GM12878 (cell line): ENCODE results near the gene ARHGAP30. TPM values are rescaled to one million over a fixed set of nuclear protein-coding genes. Genes with fewer than 3 reads are reported as not detected.

ENCODE experiments used
- ATAC-seq: fragments of 200-7000 bp; cut with Tn5 transposase; 3 replicates; pipeline ENCODE4 v1.9.1; 2020; ENCODE audit warnings: mild to moderate bottlenecking, moderate library complexity
- BruUV-seq: library from RNA; stranded (reverse); fragments of 400-500 nt; replicated peaks from 2 replicates; lab custom pipeline; 2021; lab: Mats Ljungman, UMichigan
- CTCF ChIA-PET: fragments of 300-600 bp; sonication (Branson Sonifier 250); formaldehyde crosslinking; extraction: SDS; loops from one replicate; lab custom pipeline; 2021; ENCODE audit warnings: inconsistent platforms; lab: Yijun Ruan, JAX
- POLR2A ChIA-PET: fragments of 350-600 bp; formaldehyde crosslinking; extraction: SDS; loops from one replicate; lab custom pipeline; 2021; ENCODE audit warnings: inconsistent platforms; lab: Charles Lee
- RAD21 ChIA-PET: fragments of 300-600 bp; sonication (Branson Sonifier 250); formaldehyde crosslinking; loops from one replicate; lab custom pipeline; 2023; ENCODE audit warnings: antibody characterized with exemption; ENCODE audit not compliant: unreplicated experiment; lab: Charles Lee
- SMC1A ChIA-PET: fragments of 300-600 bp; sonication (Branson Sonifier 250); formaldehyde crosslinking; loops from one replicate; lab custom pipeline; 2023; ENCODE audit not compliant: unreplicated experiment, uncharacterized antibody; lab: Charles Lee
- DNase-seq: peaks from one replicate; pipeline ENCODE4 v3.0.0-alpha.2; 2011; ENCODE audit warnings: low read depth, low spot score
- FAIRE-seq: peaks from 3 replicates; lab custom pipeline; 2011; peaks lifted over from hg19 to GRCh38; lab: Jason Lieb, UNC
- H2AFZ ChIP-seq: 2 replicates; pipeline ENCODE4 v1.6.0; 2011; ENCODE audit warnings: low read depth, low read length, control low read depth; ENCODE audit not compliant: control insufficient read depth
- H3K27ac ChIP-seq: 2 replicates; pipeline ENCODE4 v1.5.1; 2011; ENCODE audit warnings: control low read depth; ENCODE audit not compliant: control insufficient read depth, insufficient read depth
- H3K27me3 ChIP-seq, 2 experiments: replicated peaks in 1 of 2; 2 replicates each; pipeline versions ENCODE4 v1.6.0 to v1.6.1; 2011; ENCODE audit warnings: low read length in 1 of 2; ENCODE audit not compliant: control insufficient read depth in 2 of 2, insufficient read depth in 2 of 2
- H3K36me3 ChIP-seq, 2 experiments: 2 replicates each; pipeline ENCODE4 v1.5.1; 2011; ENCODE audit warnings: low read length in 1 of 2; ENCODE audit not compliant: control insufficient read depth in 2 of 2, insufficient read depth in 2 of 2
- H3K4me1 ChIP-seq: 2 replicates; pipeline ENCODE4 v1.6.1; 2011; ENCODE audit warnings: mild to moderate bottlenecking, low read length, moderate library complexity, mixed read lengths; ENCODE audit not compliant: control insufficient read depth, insufficient read depth
- H3K4me2 ChIP-seq: 2 replicates; pipeline ENCODE4 v1.6.0; 2011; ENCODE audit warnings: control low read depth; ENCODE audit not compliant: control insufficient read depth, insufficient read depth
- H3K4me3 ChIP-seq: fragments of 200-600 bp; sonication (generic); 2 replicates; pipeline ENCODE4 v1.5.1; 2016
- H3K79me2 ChIP-seq: 2 replicates; pipeline ENCODE4 v1.6.0; 2011; ENCODE audit warnings: low read length; ENCODE audit not compliant: control insufficient read depth, insufficient read depth
- H3K9ac ChIP-seq: 2 replicates; pipeline ENCODE4 v1.8.0; 2011; ENCODE audit warnings: low read length, control low read depth, mixed read lengths; ENCODE audit not compliant: control insufficient read depth, insufficient read depth
- H3K9me3 ChIP-seq: replicated peaks from 3 replicates; pipeline ENCODE4 v1.5.1; 2011; ENCODE audit warnings: mild to moderate bottlenecking, low read length; ENCODE audit not compliant: control insufficient read depth, insufficient read depth
- H4K20me1 ChIP-seq: 2 replicates; pipeline ENCODE4 v1.6.0; 2011; ENCODE audit not compliant: control insufficient read depth, insufficient read depth
- BACH1 ChIP-seq: fragments of 450-650 bp; IDR thresholded peaks from 2 replicates; pipeline ENCODE4 v1.6.1; 2017; ENCODE audit warnings: mild to moderate bottlenecking, borderline replicate concordance
- CEBPB ChIP-seq, 2 experiments: fragments of 150-350 bp in 1 of 2; IDR thresholded peaks; 2 replicates each; pipeline ENCODE4 v1.6.1; 2012 to 2014; ENCODE audit warnings: low read depth in 2 of 2, low read length in 2 of 2, borderline replicate concordance in 1 of 2, inconsistent platforms in 1 of 2
- CREB1 ChIP-seq: IDR thresholded peaks from 2 replicates; pipeline ENCODE4 v1.6.1; 2012; ENCODE audit warnings: low read depth, mild to moderate bottlenecking, inconsistent platforms
- FOS ChIP-seq: IDR thresholded peaks from 3 replicates; pipeline ENCODE4 v1.6.1; 2011; ENCODE audit warnings: borderline replicate concordance; ENCODE audit not compliant: insufficient read length; ENCODE audit errors: extremely low read depth
- GABPA ChIP-seq: IDR thresholded peaks from 2 replicates; pipeline ENCODE4 v1.6.1; 2014; ENCODE audit warnings: antibody characterized with exemption, low read depth, mild to moderate bottlenecking, inconsistent platforms
- JUND ChIP-seq: IDR thresholded peaks from 2 replicates; pipeline ENCODE4 v1.6.1; 2012; ENCODE audit warnings: low read depth, mild to moderate bottlenecking, low read length, improper control_type of control experiment, moderate library complexity
- REST ChIP-seq: IDR thresholded peaks from 2 replicates; pipeline ENCODE4 v1.6.1; 2012; ENCODE audit warnings: mild to moderate bottlenecking, low read depth, low read length
- RFX5 ChIP-seq: IDR thresholded peaks from 2 replicates; pipeline ENCODE4 v1.6.1; 2011; ENCODE audit warnings: low read depth, low read length, improper control_type of control experiment
- SMAD1 ChIP-seq: fragments of 450-650 bp; IDR thresholded peaks from 2 replicates; pipeline ENCODE4 v1.6.1; 2018; ENCODE audit warnings: mild to moderate bottlenecking, low read depth; ENCODE audit not compliant: partially characterized antibody
- SRF ChIP-seq, 2 experiments: IDR thresholded peaks; 2 replicates each; pipeline ENCODE4 v1.6.1; 2011; ENCODE audit warnings: low read depth in 2 of 2, low read length in 2 of 2, mild to moderate bottlenecking in 1 of 2, moderate library complexity in 1 of 2
- SUZ12 ChIP-seq: fragments of 200-600 bp; sonication (generic); IDR thresholded peaks from one replicate; pipeline ENCODE4 v1.6.1; 2018; ENCODE audit warnings: antibody characterized with exemption, mild to moderate bottlenecking; ENCODE audit not compliant: unreplicated experiment
- YBX1 ChIP-seq: fragments of 450-650 bp; IDR thresholded peaks from 2 replicates; pipeline ENCODE4 v1.6.1; 2016; ENCODE audit warnings: antibody characterized with exemption
- ZZZ3 ChIP-seq: IDR thresholded peaks from 2 replicates; pipeline ENCODE4 v1.6.1; 2011; ENCODE audit warnings: low read depth; ENCODE audit not compliant: control insufficient read depth, insufficient read length
- WGBS: methylation state at CpG from one replicate; pipeline ENCODE4 v1.1.6; 2016; ENCODE audit warnings: low lambda C conversion rate; ENCODE audit not compliant: insufficient replicate concordance, insufficient coverage; ENCODE audit errors: missing lambda C conversion rate; 5-methylcytosine and 5-hydroxymethylcytosine counted together
- in situ Hi-C: fragments of 300-500 bp; cut with MboI; formaldehyde crosslinking; loops from 9 replicates; pipeline ENCODE4 v1.14.3; 2018; ENCODE audit warnings: mixed read lengths
- intact Hi-C: fragments of 100-400 bp; cut with micrococcal nuclease; formaldehyde crosslinking; loops from one replicate; pipeline ENCODE4 v1.14.2; 2022; ENCODE audit not compliant: unreplicated experiment
- polyA plus RNA-seq, 11 experiments: library from polyadenylated mRNA; depleted of rRNA in 4 of 11; unstranded in 6 of 11; stranded (reverse) in 5 of 11; fragments of >200 nt; fragmentation: Nextera tagmentation in 4 of 11; fragmentation: Illumina TruSeq in 1 of 11; extraction: Ambion mirVana in 4 of 11; extraction: Trizol in 1 of 11; gene quantifications; 1 replicate in 1 of 11; 2 replicates in 10 of 11; pipeline versions ENCODE4 v1.2.1 to v1.2.3, GENCODE V29; 2011 to 2016; ENCODE audit warnings: inconsistent platforms in 2 of 11, missing spikeins in 2 of 11, low read depth in 1 of 11
- total RNA-seq, 4 experiments: library from RNA; depleted of rRNA in 3 of 4; stranded (reverse); fragments of >200 nt in 3 of 4; fragmentation: Illumina TruSeq in 1 of 4; extraction: Trizol in 1 of 4; gene quantifications; 2 replicates each; pipeline versions ENCODE4 v1.2.1 to v1.2.3, GENCODE V29; 2013 to 2021
- TF ChIP-seq, protein P1 (sequence below), 3 experiments: IDR thresholded peaks in 2 of 3; conservative IDR thresholded peaks in 1 of 3; 2 replicates each; pipeline ENCODE4 v1.5.1; 2011; ENCODE audit warnings: low read depth in 3 of 3, low read length in 3 of 3, mild to moderate bottlenecking in 3 of 3, control low read depth in 2 of 3, moderate library complexity in 2 of 3, inconsistent platforms in 1 of 3, mixed read lengths in 1 of 3; ENCODE audit not compliant: control insufficient read depth in 2 of 3, insufficient read depth in 1 of 3; ENCODE audit errors: extremely low read depth in 1 of 3
- TF ChIP-seq, protein P2 (sequence below): fragments of 450-650 bp; IDR thresholded peaks from 2 replicates; pipeline ENCODE4 v1.6.1; 2017; ENCODE audit warnings: borderline replicate concordance

The ARHGAP30 gene
- total and polyA plus RNA-seq, 10 of the 15 experiments (the other 5 are each of a cell fraction or from before 2014, with no cell fraction given): 12.9 to 143 (median 76.3) TPM

- in situ Hi-C loops (no loop called here), intact Hi-C loops (no loop called here)
- SMC1A ChIA-PET: interaction anchor here (0.7 to 4.2 kb wide), 11 partner anchors 11 to 182 kb away, joined by 3 to 23 read pairs (median 4); partner anchors contain the start of genes ARHGAP30 and KLHDC9
- RAD21 ChIA-PET: interaction anchor here (0.9 to 4.4 kb wide), 9 partner anchors 10 to 51 kb away, joined by 3 to 40 read pairs (median 4); partner anchors contain the start of genes ARHGAP30 and USF1
- Histone ChIP-seq H3K4me2 (peak overlapping the region; percentile 64), H3K27ac (peak overlapping the region; percentile 39), H3K4me1 (peaks cover 31% of the 10 kb centered on the region), H3K27me3 (no peaks in the 10 kb centered on the region), H3K9me3 (no peaks in the 10 kb centered on the region), H3K79me2 (peaks cover 47% of the 10 kb centered on the region), H2AFZ (no peak overlapping the region), H4K20me1 (no peaks in the 10 kb centered on the region), H3K9ac (peak overlapping the region; percentile 51), H3K4me3 (peak overlapping the region; percentile 28), H3K36me3 (no peaks in the 10 kb centered on the region)
- no TSS peak for BruUV-seq
- ATAC-seq: no peak
- DNase-seq: no peak
- 71% methylated on average over 5 of the region's 5 CpGs for WGBS
- CTCF ChIA-PET: interaction anchor here (0.9 to 2.1 kb wide), 13 partner anchors 13 to 79 kb away, joined by 3 to 9 read pairs (median 3); partner anchors contain the start of genes ITLN2 and USF1
- POLR2A ChIA-PET: interaction anchor here (0.7 to 2.1 kb wide), 8 partner anchors 14 to 259 kb away, joined by 3 to 13 read pairs (median 4); partner anchors contain the start of genes ARHGAP30 and TSTD1
- FAIRE-seq: no peak
- TF ChIP-seq SRF (IDR thresholded peaks at IDR 0.05; ENCODE audit: low read depth in 2 of 2, low read length in 2 of 2): no peak
- TF ChIP-seq SUZ12: no peak
- no peak for TF ChIP-seq BACH1
- TF ChIP-seq REST: no peak
- no peak for TF ChIP-seq SMAD1
- TF ChIP-seq FOS: no peak
- TF ChIP-seq, protein P1, sequence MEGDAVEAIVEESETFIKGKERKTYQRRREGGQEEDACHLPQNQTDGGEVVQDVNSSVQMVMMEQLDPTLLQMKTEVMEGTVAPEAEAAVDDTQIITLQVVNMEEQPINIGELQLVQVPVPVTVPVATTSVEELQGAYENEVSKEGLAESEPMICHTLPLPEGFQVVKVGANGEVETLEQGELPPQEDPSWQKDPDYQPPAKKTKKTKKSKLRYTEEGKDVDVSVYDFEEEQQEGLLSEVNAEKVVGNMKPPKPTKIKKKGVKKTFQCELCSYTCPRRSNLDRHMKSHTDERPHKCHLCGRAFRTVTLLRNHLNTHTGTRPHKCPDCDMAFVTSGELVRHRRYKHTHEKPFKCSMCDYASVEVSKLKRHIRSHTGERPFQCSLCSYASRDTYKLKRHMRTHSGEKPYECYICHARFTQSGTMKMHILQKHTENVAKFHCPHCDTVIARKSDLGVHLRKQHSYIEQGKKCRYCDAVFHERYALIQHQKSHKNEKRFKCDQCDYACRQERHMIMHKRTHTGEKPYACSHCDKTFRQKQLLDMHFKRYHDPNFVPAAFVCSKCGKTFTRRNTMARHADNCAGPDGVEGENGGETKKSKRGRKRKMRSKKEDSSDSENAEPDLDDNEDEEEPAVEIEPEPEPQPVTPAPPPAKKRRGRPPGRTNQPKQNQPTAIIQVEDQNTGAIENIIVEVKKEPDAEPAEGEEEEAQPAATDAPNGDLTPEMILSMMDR (IDR thresholded peaks at IDR 0.05 in 2 of 3, conservative IDR thresholded peaks at IDR 0.05 in 1 of 3; ENCODE audit: control insufficient read depth in 2 of 3, extremely low read depth in 1 of 3, insufficient read depth in 1 of 3, low read depth in 3 of 3, low read length in 3 of 3): no peak
- no peak for TF ChIP-seq CREB1
- no peak for TF ChIP-seq JUND
- TF ChIP-seq RFX5: no peak
- no peak for TF ChIP-seq CEBPB (IDR thresholded peaks at IDR 0.05; ENCODE audit: borderline replicate concordance in 1 of 2, low read depth in 2 of 2, low read length in 2 of 2)
- no peak for TF ChIP-seq YBX1
- TF ChIP-seq, protein P2, sequence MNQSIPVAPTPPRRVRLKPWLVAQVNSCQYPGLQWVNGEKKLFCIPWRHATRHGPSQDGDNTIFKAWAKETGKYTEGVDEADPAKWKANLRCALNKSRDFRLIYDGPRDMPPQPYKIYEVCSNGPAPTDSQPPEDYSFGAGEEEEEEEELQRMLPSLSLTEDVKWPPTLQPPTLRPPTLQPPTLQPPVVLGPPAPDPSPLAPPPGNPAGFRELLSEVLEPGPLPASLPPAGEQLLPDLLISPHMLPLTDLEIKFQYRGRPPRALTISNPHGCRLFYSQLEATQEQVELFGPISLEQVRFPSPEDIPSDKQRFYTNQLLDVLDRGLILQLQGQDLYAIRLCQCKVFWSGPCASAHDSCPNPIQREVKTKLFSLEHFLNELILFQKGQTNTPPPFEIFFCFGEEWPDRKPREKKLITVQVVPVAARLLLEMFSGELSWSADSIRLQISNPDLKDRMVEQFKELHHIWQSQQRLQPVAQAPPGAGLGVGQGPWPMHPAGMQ: no peak
- no peak for TF ChIP-seq GABPA
- no peak for TF ChIP-seq ZZZ3
These were observed 51.7 kb downstream of the ARHGAP30 start for GRCh38 chr1:161017756-161018630.
